SU-DHL-6 (cell line): ENCODE results near the gene ZNF276.

ENCODE experiments used
- H2AFZ ChIP-seq: fragments of 200-600 bp; sonication (generic); 2 replicates; pipeline ENCODE4 v1.6.1; 2014; ENCODE audit warnings: low read depth, mild to moderate bottlenecking, moderate library complexity, mixed read lengths, antibody characterized with exemption, low read length; ENCODE audit not compliant: severe bottlenecking
- H3F3A ChIP-seq: fragments of 200-600 bp; shearing (Covaris generic); 2 replicates; pipeline ENCODE4 v1.6.0; 2016; ENCODE audit warnings: antibody characterized with exemption, mild to moderate bottlenecking; ENCODE audit not compliant: insufficient read depth
- H3K27ac ChIP-seq: fragments of 200-600 bp; sonication (generic); 2 replicates; pipeline ENCODE4 v1.5.1; 2016; ENCODE audit warnings: low read depth, mild to moderate bottlenecking, low read length, moderate library complexity, mixed read lengths
- H3K27me3 ChIP-seq: fragments of 200-600 bp; sonication (generic), shearing (Covaris generic); 2 replicates; pipeline ENCODE4 v1.6.0; 2014; ENCODE audit warnings: mild to moderate bottlenecking, low read length
- H3K36me3 ChIP-seq: fragments of 200-600 bp; sonication (generic); 2 replicates; pipeline ENCODE4 v1.6.1; 2014; ENCODE audit warnings: mild to moderate bottlenecking, low read length, mixed read lengths
- H3K4me2 ChIP-seq: fragments of 300-600, 200-600 bp; shearing (Covaris generic), sonication (generic); 2 replicates; pipeline ENCODE4 v1.6.0; 2014; ENCODE audit warnings: low read length, low read depth, mild to moderate bottlenecking; ENCODE audit not compliant: poor library complexity, severe bottlenecking
- H3K4me3 ChIP-seq: fragments of 200-600 bp; sonication (generic); 2 replicates; pipeline ENCODE4 v1.5.1; 2014; ENCODE audit warnings: antibody characterized with exemption, low read length, mild to moderate bottlenecking, mixed read lengths; ENCODE audit not compliant: insufficient read depth, poor library complexity, severe bottlenecking
- H3K79me2 ChIP-seq: fragments of 200-600 bp; sonication (generic); 2 replicates; pipeline ENCODE4 v1.6.1; 2014; ENCODE audit warnings: mild to moderate bottlenecking, low read length, moderate library complexity; ENCODE audit not compliant: insufficient read depth
- H3K9ac ChIP-seq: fragments of 200-600 bp; sonication (generic); 2 replicates; pipeline ENCODE4 v1.7.0; 2014; ENCODE audit warnings: mild to moderate bottlenecking, low read length
- H3K9me2 ChIP-seq: fragments of 200-600 bp; sonication (generic); replicated peaks from 2 replicates; pipeline ENCODE4 v1.6.1; 2014; ENCODE audit warnings: low read length; ENCODE audit not compliant: insufficient read depth
- H3K9me3 ChIP-seq: fragments of 200-600 bp; sonication (generic); 2 replicates; pipeline ENCODE4 v1.6.1; 2014; ENCODE audit warnings: low read length, mixed read lengths; ENCODE audit not compliant: insufficient read depth
- H4K20me1 ChIP-seq: fragments of 200-600 bp; sonication (generic); 2 replicates; pipeline ENCODE4 v1.6.1; 2014; ENCODE audit warnings: low read depth, mild to moderate bottlenecking, antibody characterized with exemption, low read length, moderate library complexity, mixed read lengths
- EZH2phosphoT487 ChIP-seq: fragments of 200-600 bp; sonication (generic), shearing (Covaris generic); conservative IDR thresholded peaks from 2 replicates; pipeline ENCODE4 v1.6.1; 2018; ENCODE audit warnings: mild to moderate bottlenecking, antibody characterized with exemption, low read length, moderate library complexity, mixed read lengths
- TF ChIP-seq, protein P1 (sequence below): fragments of 200-600 bp; sonication (generic); IDR thresholded peaks from one replicate; pipeline ENCODE4 v1.5.1; 2017; ENCODE audit warnings: antibody characterized with exemption, mild to moderate bottlenecking, low read length, moderate library complexity; ENCODE audit not compliant: insufficient read depth, poor library complexity, severe bottlenecking

Gene ZNF276

DNA sequence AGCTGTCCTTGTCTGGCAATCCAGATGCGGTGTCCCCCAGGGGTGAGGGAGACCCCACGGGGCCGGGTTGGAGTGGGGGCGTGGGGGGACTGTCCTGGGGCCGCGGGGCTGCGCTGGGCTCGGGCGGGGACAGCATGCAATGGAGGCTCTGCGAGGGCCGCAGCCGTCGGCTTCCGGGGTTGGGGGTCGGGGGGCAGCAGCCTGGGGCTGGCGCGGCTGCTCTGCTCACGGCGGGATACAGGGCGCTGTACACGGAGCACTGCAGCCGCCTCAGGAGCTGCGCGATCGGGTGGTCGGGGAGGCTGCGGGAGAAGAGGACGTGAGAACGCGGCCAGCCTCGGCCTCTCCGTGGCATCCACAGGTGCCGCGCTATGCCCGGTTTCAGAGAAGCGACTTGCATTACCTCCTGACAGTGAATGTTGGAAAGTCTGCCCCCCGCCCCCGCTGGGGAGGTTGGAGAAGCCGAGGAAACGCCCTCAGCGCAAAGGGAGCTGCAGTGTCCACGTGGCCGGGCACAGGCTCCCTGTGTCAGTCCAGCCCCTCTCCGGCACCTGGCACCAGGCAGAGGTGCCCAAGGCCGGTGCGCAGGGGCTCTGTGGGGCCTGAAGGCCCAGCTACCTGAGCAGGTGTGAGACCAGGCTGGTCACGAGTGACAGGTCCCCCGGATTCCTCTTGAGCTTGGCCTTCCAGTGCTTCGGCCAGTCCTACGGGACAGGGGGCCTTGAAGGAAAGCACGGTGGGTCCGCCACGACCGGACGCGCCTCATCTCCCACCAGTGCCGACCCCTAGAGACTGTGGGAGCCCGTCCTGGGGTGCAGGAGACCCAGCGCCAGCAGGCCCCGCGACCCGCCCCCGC, 10.4 kb upstream of the ZNF276 start:
- no peak overlapping the region for H3K9ac ChIP-seq
- no peaks in the 10 kb centered on the region for H3K27me3 ChIP-seq
- no peaks in the 10 kb centered on the region for H4K20me1 ChIP-seq
- no peaks in the 10 kb centered on the region for H3K9me3 ChIP-seq
- H3K79me2 ChIP-seq = no peaks in the 10 kb centered on the region; the same call in 1 of the 2 replicates
- no peak overlapping the region for H3K4me3 ChIP-seq
- no peak overlapping the region for H3K27ac ChIP-seq
- no peak for TF ChIP-seq EZH2phosphoT487
- TF ChIP-seq, protein P1, sequence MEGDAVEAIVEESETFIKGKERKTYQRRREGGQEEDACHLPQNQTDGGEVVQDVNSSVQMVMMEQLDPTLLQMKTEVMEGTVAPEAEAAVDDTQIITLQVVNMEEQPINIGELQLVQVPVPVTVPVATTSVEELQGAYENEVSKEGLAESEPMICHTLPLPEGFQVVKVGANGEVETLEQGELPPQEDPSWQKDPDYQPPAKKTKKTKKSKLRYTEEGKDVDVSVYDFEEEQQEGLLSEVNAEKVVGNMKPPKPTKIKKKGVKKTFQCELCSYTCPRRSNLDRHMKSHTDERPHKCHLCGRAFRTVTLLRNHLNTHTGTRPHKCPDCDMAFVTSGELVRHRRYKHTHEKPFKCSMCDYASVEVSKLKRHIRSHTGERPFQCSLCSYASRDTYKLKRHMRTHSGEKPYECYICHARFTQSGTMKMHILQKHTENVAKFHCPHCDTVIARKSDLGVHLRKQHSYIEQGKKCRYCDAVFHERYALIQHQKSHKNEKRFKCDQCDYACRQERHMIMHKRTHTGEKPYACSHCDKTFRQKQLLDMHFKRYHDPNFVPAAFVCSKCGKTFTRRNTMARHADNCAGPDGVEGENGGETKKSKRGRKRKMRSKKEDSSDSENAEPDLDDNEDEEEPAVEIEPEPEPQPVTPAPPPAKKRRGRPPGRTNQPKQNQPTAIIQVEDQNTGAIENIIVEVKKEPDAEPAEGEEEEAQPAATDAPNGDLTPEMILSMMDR = no peak
- no peaks in the 10 kb centered on the region for H3K9me2 ChIP-seq
- no peak overlapping the region for H3K4me2 ChIP-seq
- no peaks in the 10 kb centered on the region for H3K36me3 ChIP-seq
- H2AFZ ChIP-seq = no peak overlapping the region
- H3F3A ChIP-seq = no peaks in the 10 kb centered on the region

DNA sequence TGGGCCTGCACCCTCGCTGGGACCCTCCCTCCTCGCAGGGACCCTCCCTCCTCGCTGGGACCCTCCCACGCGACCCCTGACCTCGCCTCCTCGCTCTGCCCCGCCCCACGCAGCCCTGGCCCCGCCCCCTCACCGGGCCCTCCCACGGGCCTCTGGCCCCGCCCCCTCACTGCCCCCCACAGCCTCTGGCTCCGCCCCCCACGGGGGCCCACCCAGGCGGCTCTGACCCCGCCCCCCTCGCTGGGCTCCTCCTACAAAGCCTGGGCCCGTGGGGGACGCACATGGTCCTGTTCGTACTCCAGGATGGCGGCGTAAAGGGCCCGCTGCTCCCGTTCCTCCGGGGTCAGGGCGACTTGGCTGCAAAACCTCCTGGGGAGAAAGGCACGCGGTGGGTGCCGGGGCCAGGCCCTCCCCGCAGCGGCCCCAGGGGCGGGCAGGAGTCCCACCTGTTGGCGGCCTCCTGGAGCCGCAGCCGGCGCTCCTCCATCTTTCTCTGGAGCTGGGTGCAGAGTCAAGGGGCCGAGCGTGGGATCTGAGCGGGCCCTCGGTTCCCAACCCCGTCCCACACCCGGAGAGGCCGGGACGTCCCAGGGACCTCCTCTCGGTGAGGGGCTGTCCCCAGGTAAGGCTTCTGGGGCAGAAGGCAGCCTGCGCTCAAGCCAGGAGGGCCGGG, 9.6 kb upstream of the ZNF276 start:
- Histone ChIP-seq H3K9ac (peak overlapping the region; percentile 85), H4K20me1 (no peaks in the 10 kb centered on the region), H2AFZ (peak overlapping the region; percentile 85), H3K36me3 (no peaks in the 10 kb centered on the region), H3K79me2 (no peaks in the 10 kb centered on the region; the same call in 1 of the 2 replicates), H3K4me3 (peak overlapping the region; percentile 92), H3K27me3 (no peaks in the 10 kb centered on the region), H3K9me3 (no peaks in the 10 kb centered on the region), H3K27ac (no peak overlapping the region), H3F3A (no peaks in the 10 kb centered on the region), H3K9me2 (no peaks in the 10 kb centered on the region), H3K4me2 (peak overlapping the region; percentile 72)
- TF ChIP-seq, protein P1 = no peak
- TF ChIP-seq EZH2phosphoT487 = no peak

DNA sequence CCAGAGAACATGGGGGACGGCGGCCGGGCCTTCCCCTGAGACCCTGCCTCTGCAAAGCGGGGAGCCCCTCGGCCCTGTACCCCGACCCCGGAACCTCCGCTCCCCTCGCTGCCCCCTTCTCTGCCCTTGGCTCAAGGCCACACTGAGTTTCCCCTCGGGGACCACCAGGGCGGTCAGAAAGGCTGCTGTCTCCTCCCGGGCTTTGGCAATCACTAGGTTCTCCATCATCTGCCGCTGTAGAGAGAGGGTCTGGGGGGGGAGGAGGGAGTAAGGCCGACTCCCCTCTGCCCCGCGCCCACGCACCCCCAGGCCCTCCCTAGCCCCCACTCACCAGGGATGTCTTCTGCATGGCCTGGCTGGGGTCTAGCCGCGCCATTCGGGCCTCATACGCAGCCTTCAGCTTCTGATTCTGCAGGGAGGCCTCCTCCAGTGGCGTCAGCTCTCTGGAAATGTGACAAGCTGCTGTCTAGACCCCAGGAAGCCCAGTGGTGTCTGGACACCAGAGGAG, 9.0 kb upstream of the ZNF276 start:
- Histone ChIP-seq H3K9me3 (no peaks in the 10 kb centered on the region), H3K27ac (no peak overlapping the region), H4K20me1 (no peaks in the 10 kb centered on the region), H2AFZ (peak overlapping the region; percentile 85), H3K9ac (peak overlapping the region; percentile 85), H3K9me2 (no peaks in the 10 kb centered on the region), H3K4me3 (peak overlapping the region; percentile 92), H3K36me3 (no peaks in the 10 kb centered on the region), H3K4me2 (peak overlapping the region; percentile 72), H3K27me3 (no peaks in the 10 kb centered on the region), H3F3A (no peaks in the 10 kb centered on the region), H3K79me2 (no peaks in the 10 kb centered on the region; the same call in 1 of the 2 replicates)
- TF ChIP-seq, protein P1 = no peak
- TF ChIP-seq EZH2phosphoT487 = no peak
